Ishikawa (cell line): ENCODE data around the gene GIPC1.

ENCODE experiments used
- CEBPB ChIP-seq: IDR thresholded peaks from 2 replicates; pipeline ENCODE4 v1.6.1; 2012
- CREB1 ChIP-seq: IDR thresholded peaks from 2 replicates; pipeline ENCODE4 v1.6.1; 2012; ENCODE audit warnings: low read depth
- EGR1 ChIP-seq: IDR thresholded peaks from 2 replicates; pipeline ENCODE4 v1.6.1; 2012
- EP300 ChIP-seq: IDR thresholded peaks from 2 replicates; pipeline ENCODE4 v1.6.1; 2012; ENCODE audit warnings: borderline replicate concordance
- FOXM1 ChIP-seq: IDR thresholded peaks from 2 replicates; pipeline ENCODE4 v1.6.1; 2012; ENCODE audit warnings: low read depth, borderline replicate concordance
- NFIC ChIP-seq: IDR thresholded peaks from 2 replicates; pipeline ENCODE4 v1.6.1; 2012
- RAD21 ChIP-seq: IDR thresholded peaks from 2 replicates; pipeline ENCODE4 v1.6.1; 2012; ENCODE audit warnings: low read depth
- TAF1 ChIP-seq: IDR thresholded peaks from 2 replicates; pipeline ENCODE4 v1.6.1; 2012; ENCODE audit warnings: low read depth, mild to moderate bottlenecking
- TCF12 ChIP-seq: IDR thresholded peaks from 2 replicates; pipeline ENCODE4 v1.6.1; 2012; ENCODE audit warnings: low read depth
- TEAD4 ChIP-seq: IDR thresholded peaks from 2 replicates; pipeline ENCODE4 v1.6.1; 2012
- YY1 ChIP-seq: IDR thresholded peaks from 2 replicates; pipeline ENCODE4 v1.6.1; 2012; ENCODE audit warnings: low read depth
- ZBTB7A ChIP-seq: IDR thresholded peaks from 2 replicates; pipeline ENCODE4 v1.6.1; 2012; ENCODE audit warnings: low read depth
- TF ChIP-seq, protein P1 (sequence below): IDR thresholded peaks from 2 replicates; pipeline ENCODE4 v1.6.1; 2012
- TF ChIP-seq, protein P2 (sequence below): IDR thresholded peaks from 2 replicates; pipeline ENCODE4 v1.6.1; 2012
- TF ChIP-seq, protein P3 (sequence below): IDR thresholded peaks from 2 replicates; pipeline ENCODE4 v1.6.1; 2012; ENCODE audit warnings: low read depth, mild to moderate bottlenecking

The GIPC1 gene

DNA sequence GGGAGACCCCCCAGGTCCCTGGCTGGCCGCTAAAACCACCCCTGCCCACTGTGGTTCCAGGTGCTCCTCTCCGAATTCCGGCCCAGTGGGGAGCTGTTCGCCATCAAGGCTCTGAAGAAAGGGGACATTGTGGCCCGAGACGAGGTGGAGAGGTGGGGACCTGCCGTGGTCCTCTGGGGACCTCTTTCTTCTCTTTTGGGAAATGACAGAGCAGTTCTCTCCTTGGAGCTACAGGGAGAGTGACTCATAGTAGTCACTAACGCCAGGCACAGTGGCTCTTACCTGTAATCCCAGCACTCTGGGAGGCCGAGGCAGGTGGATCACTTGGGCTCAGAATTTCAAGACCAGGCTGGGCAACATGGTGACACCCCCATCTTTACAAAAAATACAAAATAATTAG, 28.1 kb downstream of the GIPC1 start:
- TF ChIP-seq, protein P1, sequence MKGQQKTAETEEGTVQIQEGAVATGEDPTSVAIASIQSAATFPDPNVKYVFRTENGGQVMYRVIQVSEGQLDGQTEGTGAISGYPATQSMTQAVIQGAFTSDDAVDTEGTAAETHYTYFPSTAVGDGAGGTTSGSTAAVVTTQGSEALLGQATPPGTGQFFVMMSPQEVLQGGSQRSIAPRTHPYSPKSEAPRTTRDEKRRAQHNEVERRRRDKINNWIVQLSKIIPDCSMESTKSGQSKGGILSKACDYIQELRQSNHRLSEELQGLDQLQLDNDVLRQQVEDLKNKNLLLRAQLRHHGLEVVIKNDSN = no peak
- TF ChIP-seq RAD21 = peak; percentile 43; the same call in 1 of the 2 replicates

DNA sequence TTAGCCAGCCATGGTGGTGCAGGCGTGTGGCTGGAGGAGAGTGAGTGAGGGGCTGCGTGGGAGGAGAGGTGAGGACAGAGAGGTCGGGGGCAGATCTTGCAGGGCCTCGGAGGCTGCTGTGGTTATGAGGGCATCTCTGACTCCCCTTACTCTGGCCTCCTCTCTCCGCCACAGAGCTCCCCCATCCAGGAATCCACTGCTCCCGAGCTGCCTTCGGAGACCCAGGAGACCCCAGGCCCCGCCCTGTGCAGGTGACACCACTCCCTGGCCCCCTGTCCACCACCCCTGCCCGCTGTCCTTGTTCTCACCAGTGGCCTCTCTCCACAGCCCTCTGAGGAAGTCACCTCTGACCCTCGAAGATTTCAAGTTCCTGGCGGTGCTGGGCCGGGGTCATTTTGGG, 28.5 kb downstream of the GIPC1 start:
- TF ChIP-seq RAD21 (no peak), EGR1 (no peak), EP300 (no peak), CEBPB (no peak)
- TF ChIP-seq, protein P1 = no peak
- TF ChIP-seq, protein P2, sequence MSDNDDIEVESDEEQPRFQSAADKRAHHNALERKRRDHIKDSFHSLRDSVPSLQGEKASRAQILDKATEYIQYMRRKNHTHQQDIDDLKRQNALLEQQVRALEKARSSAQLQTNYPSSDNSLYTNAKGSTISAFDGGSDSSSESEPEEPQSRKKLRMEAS = no peak

DNA sequence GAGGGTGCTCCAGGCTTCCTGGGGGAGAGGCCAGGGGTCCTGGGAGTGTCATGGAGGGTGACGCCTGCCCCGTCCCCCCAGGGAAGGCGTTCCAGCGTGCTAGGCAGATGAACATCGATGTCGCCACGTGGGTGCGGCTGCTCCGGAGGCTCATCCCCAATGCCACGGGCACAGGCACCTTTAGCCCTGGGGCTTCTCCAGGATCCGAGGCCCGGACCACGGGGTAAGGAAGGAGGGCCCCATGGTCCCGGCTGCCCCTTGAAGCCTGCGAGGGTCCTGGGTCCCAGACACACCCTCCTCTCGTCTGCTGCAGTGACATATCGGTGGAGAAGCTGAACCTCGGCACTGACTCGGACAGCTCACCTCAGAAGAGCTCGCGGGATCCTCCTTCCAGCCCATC, 32.2 kb downstream of the GIPC1 start:
- TF ChIP-seq FOXM1 (no peak), CEBPB (no peak), TEAD4 (no peak), YY1 (no peak), EP300 (no peak), RAD21 (no peak), EGR1 (no peak), CREB1 (no peak), TAF1 (no peak), ZBTB7A (no peak), NFIC (no peak), TCF12 (no peak)
- TF ChIP-seq, protein P3, sequence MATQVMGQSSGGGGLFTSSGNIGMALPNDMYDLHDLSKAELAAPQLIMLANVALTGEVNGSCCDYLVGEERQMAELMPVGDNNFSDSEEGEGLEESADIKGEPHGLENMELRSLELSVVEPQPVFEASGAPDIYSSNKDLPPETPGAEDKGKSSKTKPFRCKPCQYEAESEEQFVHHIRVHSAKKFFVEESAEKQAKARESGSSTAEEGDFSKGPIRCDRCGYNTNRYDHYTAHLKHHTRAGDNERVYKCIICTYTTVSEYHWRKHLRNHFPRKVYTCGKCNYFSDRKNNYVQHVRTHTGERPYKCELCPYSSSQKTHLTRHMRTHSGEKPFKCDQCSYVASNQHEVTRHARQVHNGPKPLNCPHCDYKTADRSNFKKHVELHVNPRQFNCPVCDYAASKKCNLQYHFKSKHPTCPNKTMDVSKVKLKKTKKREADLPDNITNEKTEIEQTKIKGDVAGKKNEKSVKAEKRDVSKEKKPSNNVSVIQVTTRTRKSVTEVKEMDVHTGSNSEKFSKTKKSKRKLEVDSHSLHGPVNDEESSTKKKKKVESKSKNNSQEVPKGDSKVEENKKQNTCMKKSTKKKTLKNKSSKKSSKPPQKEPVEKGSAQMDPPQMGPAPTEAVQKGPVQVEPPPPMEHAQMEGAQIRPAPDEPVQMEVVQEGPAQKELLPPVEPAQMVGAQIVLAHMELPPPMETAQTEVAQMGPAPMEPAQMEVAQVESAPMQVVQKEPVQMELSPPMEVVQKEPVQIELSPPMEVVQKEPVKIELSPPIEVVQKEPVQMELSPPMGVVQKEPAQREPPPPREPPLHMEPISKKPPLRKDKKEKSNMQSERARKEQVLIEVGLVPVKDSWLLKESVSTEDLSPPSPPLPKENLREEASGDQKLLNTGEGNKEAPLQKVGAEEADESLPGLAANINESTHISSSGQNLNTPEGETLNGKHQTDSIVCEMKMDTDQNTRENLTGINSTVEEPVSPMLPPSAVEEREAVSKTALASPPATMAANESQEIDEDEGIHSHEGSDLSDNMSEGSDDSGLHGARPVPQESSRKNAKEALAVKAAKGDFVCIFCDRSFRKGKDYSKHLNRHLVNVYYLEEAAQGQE = no peak
- TF ChIP-seq, protein P1 = no peak
- TF ChIP-seq, protein P2 = no peak

DNA sequence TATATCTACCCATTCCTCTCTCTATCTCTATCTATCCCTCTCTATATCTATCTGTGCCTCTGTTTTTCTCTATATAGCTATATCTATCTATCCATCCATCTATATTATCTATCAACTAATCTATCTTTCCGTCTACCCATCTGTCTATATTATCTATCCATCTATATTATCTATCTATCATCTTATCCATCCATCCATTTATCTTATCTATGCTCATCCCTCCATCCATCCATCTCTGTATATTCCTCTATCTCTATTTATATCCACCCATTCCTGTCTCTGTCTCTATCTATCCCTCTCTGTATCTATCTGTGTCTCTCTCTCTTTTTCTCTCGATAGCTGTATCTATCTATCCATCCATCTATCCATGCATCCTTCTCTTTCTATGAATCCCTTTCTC, 35.0 kb downstream of the GIPC1 start:
- TF ChIP-seq CREB1 = no peak
- no peak for TF ChIP-seq TAF1
- TF ChIP-seq TEAD4 = no peak
- TF ChIP-seq, protein P2 = no peak
- TF ChIP-seq EP300 = no peak
- TF ChIP-seq FOXM1 = no peak
- TF ChIP-seq, protein P3 = no peak
- no peak for TF ChIP-seq NFIC
- TF ChIP-seq CEBPB = no peak
- TF ChIP-seq ZBTB7A = no peak
- no peak for TF ChIP-seq YY1
- TF ChIP-seq TCF12 = no peak
- no peak for TF ChIP-seq RAD21
- TF ChIP-seq EGR1 = no peak

DNA sequence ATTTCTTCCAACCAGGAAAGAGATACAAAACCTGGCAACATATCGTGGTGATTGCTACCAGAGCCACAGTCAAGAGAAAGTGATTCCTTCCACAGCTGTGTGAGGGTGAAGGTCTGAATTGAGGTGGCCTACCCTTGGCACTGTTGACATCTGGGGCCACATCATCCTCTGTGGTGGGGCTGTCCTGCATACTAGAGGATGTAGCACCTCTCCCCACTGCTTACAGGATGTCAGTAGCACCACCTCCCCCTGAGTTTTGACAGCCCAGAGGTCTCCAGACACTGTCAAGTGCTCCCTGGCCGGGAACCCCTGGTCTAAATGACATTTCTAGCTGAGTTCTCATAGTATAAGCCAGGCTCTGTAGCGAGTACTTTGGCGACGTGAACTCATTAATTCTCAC, 36.2 kb downstream of the GIPC1 start:
- TF ChIP-seq, protein P2 = no peak

DNA sequence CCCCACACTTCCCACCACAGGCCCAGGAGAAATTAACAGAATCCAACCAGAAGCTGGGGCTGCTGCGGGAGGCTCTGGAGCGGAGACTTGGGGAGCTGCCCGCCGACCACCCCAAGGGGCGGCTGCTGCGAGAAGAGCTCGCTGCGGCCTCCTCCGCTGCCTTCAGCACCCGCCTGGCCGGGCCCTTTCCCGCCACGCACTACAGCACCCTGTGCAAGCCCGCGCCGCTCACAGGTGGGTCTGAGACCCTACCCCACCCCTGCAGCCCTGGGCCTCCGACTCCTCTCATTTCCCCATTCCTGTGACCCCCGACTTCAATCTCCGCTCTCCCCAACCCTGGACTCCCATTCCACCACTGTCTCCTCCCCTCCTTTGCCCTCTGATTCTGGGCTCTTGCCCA, 45.1 kb downstream of the GIPC1 start:
- TF ChIP-seq CEBPB = no peak
- TF ChIP-seq, protein P1 = no peak
- TF ChIP-seq FOXM1 = no peak
- TF ChIP-seq EP300 = no peak
- TF ChIP-seq TCF12 = no peak
- TF ChIP-seq CREB1 = no peak
- TF ChIP-seq TEAD4 = no peak
- TF ChIP-seq, protein P3 = no peak
- no peak for TF ChIP-seq EGR1
- TF ChIP-seq NFIC = no peak
- TF ChIP-seq ZBTB7A = no peak
